K562 (cell line): ENCODE data around the gene TRIP11. TPM values are rescaled to one million over a fixed set of nuclear protein-coding genes. Genes with fewer than 3 reads are reported as not detected.
A peak's percentile ranks its signal among the peaks of the same experiment; 100 is the strongest.

Experiments used
- CCAR2 ChIP-seq: fragments of 200-400 bp; formaldehyde crosslinking; IDR thresholded peaks from 2 replicates; pipeline ENCODE4 v1.6.1; 2017; ENCODE audit warnings: mild to moderate bottlenecking, low read depth, low read length
- ESRRA ChIP-seq: fragments of 450-650 bp; IDR thresholded peaks from 2 replicates; pipeline ENCODE4 v1.6.1; 2014; ENCODE audit warnings: low read depth, mild to moderate bottlenecking, moderate library complexity, borderline replicate concordance
- ILK ChIP-seq: fragments of 450-650 bp; IDR thresholded peaks from 2 replicates; pipeline ENCODE4 v1.6.1; 2016; ENCODE audit warnings: missing genetic modification characterization, low read depth, mild to moderate bottlenecking, missing compliant biosample characterization, moderate library complexity, borderline replicate concordance
- MYC ChIP-seq, 2 experiments: fragments of 250-450 bp in 1 of 2; sonication (Bioruptor Pico) in 1 of 2; IDR thresholded peaks; 2 replicates each; pipeline versions ENCODE4 v1.5.1 to v1.6.1; 2012 to 2021; ENCODE audit warnings: low read depth in 2 of 2, borderline replicate concordance in 1 of 2, improper control_type of control experiment in 1 of 2, low read length in 1 of 2, mild to moderate bottlenecking in 1 of 2, moderate library complexity in 1 of 2
- RBM22 ChIP-seq: fragments of 200-400 bp; formaldehyde crosslinking; IDR thresholded peaks from 2 replicates; pipeline ENCODE4 v1.6.1; 2018; ENCODE audit warnings: low read length, low read depth; ENCODE audit not compliant: poor library complexity, severe bottlenecking
- SIN3A ChIP-seq, 2 experiments: fragments of 150-350 bp in 1 of 2; IDR thresholded peaks; 2 replicates each; pipeline ENCODE4 v1.6.1; 2011 to 2016; ENCODE audit warnings: borderline replicate concordance in 2 of 2, low read depth in 2 of 2, low read length in 2 of 2, mild to moderate bottlenecking in 2 of 2, moderate library complexity in 2 of 2; ENCODE audit not compliant: control insufficient read depth in 1 of 2
- ZFX ChIP-seq: sonication (generic); formaldehyde crosslinking; IDR thresholded peaks from 2 replicates; pipeline ENCODE4 v1.8.0; 2022; ENCODE audit warnings: mild to moderate bottlenecking, missing genetic modification reagents, moderate library complexity
- ZKSCAN8 ChIP-seq: fragments of 200-800 bp; sonication (Bioruptor generic); IDR thresholded peaks from 2 replicates; pipeline ENCODE4 v1.6.1; 2016; ENCODE audit warnings: missing genetic modification characterization, missing compliant biosample characterization
- ZNF197 ChIP-seq: fragments of 200-800 bp; sonication (Bioruptor generic); IDR thresholded peaks from 2 replicates; pipeline ENCODE4 v1.6.1; 2016; ENCODE audit warnings: low read depth, missing genetic modification characterization, missing compliant biosample characterization
- polyA plus RNA-seq, 8 experiments: library from polyadenylated mRNA; depleted of rRNA in 4 of 8; stranded (reverse) in 5 of 8; unstranded in 3 of 8; fragments of >200 nt; fragmentation: Nextera tagmentation in 2 of 8; fragmentation: Illumina TruSeq in 1 of 8; extraction: Ambion mirVana in 2 of 8; extraction: Trizol in 1 of 8; gene quantifications; 2 replicates each; pipeline versions ENCODE4 v1.2.1 to v1.2.3, GENCODE V29; 2011 to 2014; ENCODE audit warnings: inconsistent platforms in 1 of 8, missing spikeins in 1 of 8
- total RNA-seq, 7 experiments: library from RNA; depleted of rRNA in 6 of 7; stranded (reverse); fragments of >200 nt in 6 of 7; fragmentation: Illumina TruSeq in 2 of 7; extraction: Trizol in 2 of 7; gene quantifications; 2 replicates each; pipeline versions ENCODE4 v1.2.1 to v1.2.3, GENCODE V29; 2011 to 2021; ENCODE audit warnings: low replicate concordance in 1 of 7
- TF ChIP-seq, protein P1 (sequence below): fragments of 250-450 bp; sonication (Bioruptor Pico); IDR thresholded peaks from 2 replicates; pipeline ENCODE4 v1.4.0; 2020
- TF ChIP-seq, protein P2 (sequence below): IDR thresholded peaks from 2 replicates; pipeline ENCODE4 v1.6.1; 2016; ENCODE audit warnings: missing genetic modification characterization, missing compliant biosample characterization
- TF ChIP-seq, protein P3 (sequence below): fragments of 250-450 bp; sonication (Bioruptor Pico); IDR thresholded peaks from 2 replicates; pipeline ENCODE4 v1.5.0; 2021
- TF ChIP-seq, protein P4 (sequence below), 2 experiments: IDR thresholded peaks; 2 replicates each; pipeline ENCODE4 v1.6.1; 2012; ENCODE audit warnings: improper control_type of control experiment in 2 of 2, low read depth in 2 of 2, low read length in 2 of 2, borderline replicate concordance in 1 of 2

The TRIP11 gene
- total and polyA plus RNA-seq, 9 of the 15 experiments (the other 6 are each of a cell fraction or from before 2014, with no cell fraction given), result 4.0 to 20.0 (median 10.9) TPM

DNA sequence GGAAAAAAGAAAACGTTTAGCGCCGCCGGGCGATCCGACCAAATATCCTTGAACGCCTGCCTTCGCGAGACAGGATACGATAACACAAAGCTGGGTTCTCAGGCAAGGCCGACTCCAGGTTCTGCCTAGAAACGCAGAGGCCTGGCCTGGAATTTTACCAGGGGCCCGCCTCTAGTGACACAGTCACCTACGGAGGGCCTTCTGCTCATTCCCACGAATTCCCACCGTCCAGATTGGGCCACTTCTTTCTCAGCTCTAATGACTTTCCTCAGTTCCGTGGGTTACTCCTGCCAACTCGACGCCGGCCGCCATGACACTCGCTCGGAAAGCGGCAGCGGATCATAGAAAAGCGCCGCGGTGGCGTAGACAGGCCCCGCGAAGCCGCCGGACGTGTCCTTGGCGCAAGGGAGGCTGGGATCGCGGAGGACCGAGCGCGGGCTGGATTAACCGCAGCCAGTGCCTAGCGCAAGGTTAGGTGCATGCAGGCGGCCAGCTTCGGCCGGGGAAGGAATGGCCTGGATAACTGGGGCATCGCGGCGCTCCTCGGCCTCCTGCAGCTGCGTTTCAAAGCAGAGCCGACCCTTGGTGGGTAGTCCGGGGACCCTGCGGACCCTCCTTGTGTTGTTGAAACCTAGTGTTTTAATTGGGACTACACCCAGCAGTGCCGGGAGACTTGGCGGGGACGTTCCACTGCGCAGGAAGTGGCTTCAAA lies at the start of gene TRIP11 (continued):
- TF ChIP-seq, protein P1, sequence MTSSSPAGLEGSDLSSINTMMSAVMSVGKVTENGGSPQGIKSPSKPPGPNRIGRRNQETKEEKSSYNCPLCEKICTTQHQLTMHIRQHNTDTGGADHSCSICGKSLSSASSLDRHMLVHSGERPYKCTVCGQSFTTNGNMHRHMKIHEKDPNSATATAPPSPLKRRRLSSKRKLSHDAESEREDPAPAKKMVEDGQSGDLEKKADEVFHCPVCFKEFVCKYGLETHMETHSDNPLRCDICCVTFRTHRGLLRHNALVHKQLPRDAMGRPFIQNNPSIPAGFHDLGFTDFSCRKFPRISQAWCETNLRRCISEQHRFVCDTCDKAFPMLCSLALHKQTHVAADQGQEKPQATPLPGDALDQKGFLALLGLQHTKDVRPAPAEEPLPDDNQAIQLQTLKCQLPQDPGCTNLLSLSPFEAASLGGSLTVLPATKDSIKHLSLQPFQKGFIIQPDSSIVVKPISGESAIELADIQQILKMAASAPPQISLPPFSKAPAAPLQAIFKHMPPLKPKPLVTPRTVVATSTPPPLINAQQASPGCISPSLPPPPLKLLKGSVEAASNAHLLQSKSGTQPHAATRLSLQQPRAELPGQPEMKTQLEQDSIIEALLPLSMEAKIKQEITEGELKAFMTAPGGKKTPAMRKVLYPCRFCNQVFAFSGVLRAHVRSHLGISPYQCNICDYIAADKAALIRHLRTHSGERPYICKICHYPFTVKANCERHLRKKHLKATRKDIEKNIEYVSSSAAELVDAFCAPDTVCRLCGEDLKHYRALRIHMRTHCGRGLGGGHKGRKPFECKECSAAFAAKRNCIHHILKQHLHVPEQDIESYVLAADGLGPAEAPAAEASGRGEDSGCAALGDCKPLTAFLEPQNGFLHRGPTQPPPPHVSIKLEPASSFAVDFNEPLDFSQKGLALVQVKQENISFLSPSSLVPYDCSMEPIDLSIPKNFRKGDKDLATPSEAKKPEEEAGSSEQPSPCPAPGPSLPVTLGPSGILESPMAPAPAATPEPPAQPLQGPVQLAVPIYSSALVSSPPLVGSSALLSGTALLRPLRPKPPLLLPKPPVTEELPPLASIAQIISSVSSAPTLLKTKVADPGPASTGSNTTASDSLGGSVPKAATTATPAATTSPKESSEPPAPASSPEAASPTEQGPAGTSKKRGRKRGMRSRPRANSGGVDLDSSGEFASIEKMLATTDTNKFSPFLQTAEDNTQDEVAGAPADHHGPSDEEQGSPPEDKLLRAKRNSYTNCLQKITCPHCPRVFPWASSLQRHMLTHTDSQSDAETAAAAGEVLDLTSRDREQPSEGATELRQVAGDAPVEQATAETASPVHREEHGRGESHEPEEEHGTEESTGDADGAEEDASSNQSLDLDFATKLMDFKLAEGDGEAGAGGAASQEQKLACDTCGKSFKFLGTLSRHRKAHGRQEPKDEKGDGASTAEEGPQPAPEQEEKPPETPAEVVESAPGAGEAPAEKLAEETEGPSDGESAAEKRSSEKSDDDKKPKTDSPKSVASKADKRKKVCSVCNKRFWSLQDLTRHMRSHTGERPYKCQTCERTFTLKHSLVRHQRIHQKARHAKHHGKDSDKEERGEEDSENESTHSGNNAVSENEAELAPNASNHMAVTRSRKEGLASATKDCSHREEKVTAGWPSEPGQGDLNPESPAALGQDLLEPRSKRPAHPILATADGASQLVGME (CRISPR knock-in tag), result no peak
- TF ChIP-seq MYC (IDR thresholded peaks at IDR 0.05; ENCODE audit: low read depth, low read length) (peak; percentile 67), MYC (CRISPR knock-in tag; IDR thresholded peaks at IDR 0.05; ENCODE audit: borderline replicate concordance, low read depth) (peak; percentile 14; the same call in 1 of the 2 replicates), ZKSCAN8 (CRISPR knock-in tag) (no peak), ILK (tag) (no peak), RBM22 (no peak), ESRRA (peak; percentile 95), ZNF197 (CRISPR knock-in tag) (0 out of 2 replicates have a peak, but pooled peaks have one; percentile 53), SIN3A (IDR thresholded peaks at IDR 0.05; ENCODE audit: borderline replicate concordance in 2 of 2, control insufficient read depth in 1 of 2, low read depth in 2 of 2, low read length in 2 of 2) (0 out of 4 replicates have a peak, but pooled peaks of 1 of the 2 experiments have one; percentile 26), CCAR2 (no peak), ZFX (CRISPR knock-in tag) (peak; percentile 99)
- TF ChIP-seq, protein P2, sequence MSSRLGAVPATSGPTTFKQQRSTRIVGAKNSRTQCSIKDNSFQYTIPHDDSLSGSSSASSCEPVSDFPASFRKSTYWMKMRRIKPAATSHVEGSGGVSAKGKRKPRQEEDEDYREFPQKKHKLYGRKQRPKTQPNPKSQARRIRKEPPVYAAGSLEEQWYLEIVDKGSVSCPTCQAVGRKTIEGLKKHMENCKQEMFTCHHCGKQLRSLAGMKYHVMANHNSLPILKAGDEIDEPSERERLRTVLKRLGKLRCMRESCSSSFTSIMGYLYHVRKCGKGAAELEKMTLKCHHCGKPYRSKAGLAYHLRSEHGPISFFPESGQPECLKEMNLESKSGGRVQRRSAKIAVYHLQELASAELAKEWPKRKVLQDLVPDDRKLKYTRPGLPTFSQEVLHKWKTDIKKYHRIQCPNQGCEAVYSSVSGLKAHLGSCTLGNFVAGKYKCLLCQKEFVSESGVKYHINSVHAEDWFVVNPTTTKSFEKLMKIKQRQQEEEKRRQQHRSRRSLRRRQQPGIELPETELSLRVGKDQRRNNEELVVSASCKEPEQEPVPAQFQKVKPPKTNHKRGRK, result no peak
- TF ChIP-seq, protein P3, sequence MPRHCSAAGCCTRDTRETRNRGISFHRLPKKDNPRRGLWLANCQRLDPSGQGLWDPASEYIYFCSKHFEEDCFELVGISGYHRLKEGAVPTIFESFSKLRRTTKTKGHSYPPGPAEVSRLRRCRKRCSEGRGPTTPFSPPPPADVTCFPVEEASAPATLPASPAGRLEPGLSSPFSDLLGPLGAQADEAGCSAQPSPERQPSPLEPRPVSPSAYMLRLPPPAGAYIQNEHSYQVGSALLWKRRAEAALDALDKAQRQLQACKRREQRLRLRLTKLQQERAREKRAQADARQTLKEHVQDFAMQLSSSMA, result no peak
- TF ChIP-seq, protein P4, sequence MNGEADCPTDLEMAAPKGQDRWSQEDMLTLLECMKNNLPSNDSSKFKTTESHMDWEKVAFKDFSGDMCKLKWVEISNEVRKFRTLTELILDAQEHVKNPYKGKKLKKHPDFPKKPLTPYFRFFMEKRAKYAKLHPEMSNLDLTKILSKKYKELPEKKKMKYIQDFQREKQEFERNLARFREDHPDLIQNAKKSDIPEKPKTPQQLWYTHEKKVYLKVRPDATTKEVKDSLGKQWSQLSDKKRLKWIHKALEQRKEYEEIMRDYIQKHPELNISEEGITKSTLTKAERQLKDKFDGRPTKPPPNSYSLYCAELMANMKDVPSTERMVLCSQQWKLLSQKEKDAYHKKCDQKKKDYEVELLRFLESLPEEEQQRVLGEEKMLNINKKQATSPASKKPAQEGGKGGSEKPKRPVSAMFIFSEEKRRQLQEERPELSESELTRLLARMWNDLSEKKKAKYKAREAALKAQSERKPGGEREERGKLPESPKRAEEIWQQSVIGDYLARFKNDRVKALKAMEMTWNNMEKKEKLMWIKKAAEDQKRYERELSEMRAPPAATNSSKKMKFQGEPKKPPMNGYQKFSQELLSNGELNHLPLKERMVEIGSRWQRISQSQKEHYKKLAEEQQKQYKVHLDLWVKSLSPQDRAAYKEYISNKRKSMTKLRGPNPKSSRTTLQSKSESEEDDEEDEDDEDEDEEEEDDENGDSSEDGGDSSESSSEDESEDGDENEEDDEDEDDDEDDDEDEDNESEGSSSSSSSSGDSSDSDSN (IDR thresholded peaks at IDR 0.05; ENCODE audit: borderline replicate concordance in 1 of 2, low read depth in 2 of 2, low read length in 2 of 2), result peak in 1 of 2 experiments; percentile 66; a peak in 1 of 4 replicates
